Body of pancreas (tissue), 4 donors: ENCODE data around the gene RAB6A. TPM values are rescaled to one million over a fixed set of nuclear protein-coding genes. Genes with fewer than 3 reads are reported as not detected.
"Not testable (repeated sequence)": the region's sequence is repeated elsewhere in the genome, so short reads cannot be mapped to it uniquely, and the experiment has no call there.

ENCODE experiments used
- ATAC-seq: fragments of 150-250 bp; one replicate; pipeline ENCODE4 v1.9.1; 2016
- DNase-seq, 4 donors: peaks; one replicate each; pipeline ENCODE4 v3.0.0-alpha.2; 2019
- H3K27ac ChIP-seq, 4 donors: fragments of 200-600 bp; sonication (generic); 1 replicate in 3 of 4; 2 replicates in 1 of 4; pipeline versions ENCODE4 v1.5.1 to v1.6.1; 2016 to 2019; ENCODE audit warnings: mild to moderate bottlenecking in 1 of 4, mixed read lengths in 1 of 4, moderate library complexity in 1 of 4
- H3K27me3 ChIP-seq, 2 donors: fragments of 200-600 bp; sonication (generic); one replicate each; pipeline ENCODE4 v1.6.0; 2016; ENCODE audit warnings: mild to moderate bottlenecking in 1 of 2
- H3K36me3 ChIP-seq, 2 donors: fragments of 200-600 bp; sonication (generic); replicated peaks in 1 of 2; 2 replicates each; pipeline ENCODE4 v1.5.1; 2016; ENCODE audit warnings: low read depth in 2 of 2; ENCODE audit not compliant: insufficient read depth in 1 of 2
- H3K4me1 ChIP-seq: fragments of 200-600 bp; sonication (generic); one replicate; pipeline ENCODE4 v1.6.0; 2016
- H3K4me3 ChIP-seq, 2 donors: fragments of 200-600 bp; sonication (generic); 1 replicate in 1 of 2; 2 replicates in 1 of 2; pipeline ENCODE4 v1.5.1; 2016 to 2019
- H3K9me3 ChIP-seq, 3 donors: fragments of 200-600 bp; sonication (generic); 1 replicate in 2 of 3; 2 replicates in 1 of 3; pipeline ENCODE4 v1.5.1; 2016
- POLR2A ChIP-seq, 3 donors: fragments of 450-650 bp; IDR thresholded peaks; one replicate each; pipeline ENCODE4 v1.6.1; 2016; ENCODE audit warnings: antibody characterized with exemption in 3 of 3, mild to moderate bottlenecking in 2 of 3
- WGBS, 2 donors: methylation state at CpG; one replicate each; pipeline ENCODE4 v1.1.5; 2017; 5-methylcytosine and 5-hydroxymethylcytosine counted together
- intact Hi-C: fragments of 100-400 bp; cut with DNase I; formaldehyde crosslinking; loops from one replicate; pipeline ENCODE4 v1.15.1; 2023
- total RNA-seq, 2 donors: library from RNA; depleted of rRNA; stranded (reverse); fragments of >200 nt; gene quantifications; one replicate each; pipeline ENCODE4 v1.1.0, GENCODE V29; 2016
- TF ChIP-seq, protein P1 (sequence below), 7 experiments: fragments of 450-650 bp in 4 of 7; fragments of 200-600 bp in 3 of 7; sonication (generic) in 3 of 7; IDR thresholded peaks; one replicate each; pipeline ENCODE4 v1.5.1; 2016 to 2019; ENCODE audit warnings: antibody characterized with exemption in 7 of 7

The RAB6A gene
- total RNA-seq, 2 donors from 2014 or later: 54.5 to 92.0 TPM

DNA sequence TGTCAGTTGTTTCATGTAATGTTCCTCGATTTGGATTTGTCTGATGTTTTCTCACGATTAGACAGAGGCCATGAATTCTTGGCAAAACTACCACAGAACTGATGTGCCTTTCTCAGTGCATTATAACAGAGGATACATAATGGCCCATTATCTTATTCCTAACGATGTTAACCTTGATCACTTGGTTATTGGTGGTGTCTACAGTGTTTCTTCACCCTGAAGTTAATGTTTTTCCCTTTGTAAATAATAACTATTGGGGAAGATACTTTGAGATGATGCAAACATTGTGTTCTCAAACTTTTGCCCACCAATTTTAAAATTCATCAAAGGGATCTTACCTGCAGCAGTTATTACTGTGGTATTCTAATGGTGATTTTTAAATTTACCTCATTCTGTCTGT, 13.1 kb downstream of the RAB6A start:
- H3K9me3 ChIP-seq: no peaks in the 10 kb centered on the region
- ATAC-seq: no peak
- intact Hi-C loops: no loop called here
- no peaks in the 10 kb centered on the region for H3K27me3 ChIP-seq
- no peaks in the 10 kb centered on the region for H3K36me3 ChIP-seq
- 9 to 13% methylated on average over 3 of the region's 3 CpGs for WGBS, 2 donors
- no peak overlapping the region for H3K27ac ChIP-seq
- TF ChIP-seq, protein P1, sequence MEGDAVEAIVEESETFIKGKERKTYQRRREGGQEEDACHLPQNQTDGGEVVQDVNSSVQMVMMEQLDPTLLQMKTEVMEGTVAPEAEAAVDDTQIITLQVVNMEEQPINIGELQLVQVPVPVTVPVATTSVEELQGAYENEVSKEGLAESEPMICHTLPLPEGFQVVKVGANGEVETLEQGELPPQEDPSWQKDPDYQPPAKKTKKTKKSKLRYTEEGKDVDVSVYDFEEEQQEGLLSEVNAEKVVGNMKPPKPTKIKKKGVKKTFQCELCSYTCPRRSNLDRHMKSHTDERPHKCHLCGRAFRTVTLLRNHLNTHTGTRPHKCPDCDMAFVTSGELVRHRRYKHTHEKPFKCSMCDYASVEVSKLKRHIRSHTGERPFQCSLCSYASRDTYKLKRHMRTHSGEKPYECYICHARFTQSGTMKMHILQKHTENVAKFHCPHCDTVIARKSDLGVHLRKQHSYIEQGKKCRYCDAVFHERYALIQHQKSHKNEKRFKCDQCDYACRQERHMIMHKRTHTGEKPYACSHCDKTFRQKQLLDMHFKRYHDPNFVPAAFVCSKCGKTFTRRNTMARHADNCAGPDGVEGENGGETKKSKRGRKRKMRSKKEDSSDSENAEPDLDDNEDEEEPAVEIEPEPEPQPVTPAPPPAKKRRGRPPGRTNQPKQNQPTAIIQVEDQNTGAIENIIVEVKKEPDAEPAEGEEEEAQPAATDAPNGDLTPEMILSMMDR (IDR thresholded peaks at IDR 0.05): no peak
- TF ChIP-seq POLR2A (IDR thresholded peaks at IDR 0.05): no peak
- H3K4me3 ChIP-seq: no peak overlapping the region
- peaks cover 28% of the 10 kb centered on the region for H3K4me1 ChIP-seq
- DNase-seq: no peak

DNA sequence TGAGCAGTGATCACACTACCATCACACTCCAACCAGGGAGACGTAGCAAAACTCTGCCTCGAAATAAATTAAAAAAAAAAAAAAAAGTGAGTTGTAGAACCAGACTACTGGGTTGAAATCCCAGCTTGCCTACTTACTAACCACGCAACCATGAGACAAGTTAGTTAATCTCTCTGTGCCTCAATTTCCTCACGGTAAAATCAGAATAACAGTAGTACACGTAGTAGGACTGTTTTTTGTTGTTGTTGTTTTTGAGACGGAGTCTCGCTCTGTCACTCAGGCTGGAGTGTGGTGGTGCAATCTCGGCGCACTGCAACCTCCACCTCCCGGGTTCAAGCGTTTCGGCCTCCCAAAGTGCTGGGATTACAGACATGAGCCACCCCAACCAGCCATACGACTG, 14.2 kb downstream of the RAB6A start:
- Histone ChIP-seq H3K27ac (no peak overlapping the region), H3K36me3 (no peaks in the 10 kb centered on the region), H3K9me3 (no peaks in the 10 kb centered on the region), H3K4me3 (no peak overlapping the region), H3K4me1 (peaks cover 23% of the 10 kb centered on the region), H3K27me3 (no peaks in the 10 kb centered on the region)
- no peak for DNase-seq
- intact Hi-C loops: no loop called here
- WGBS, 2 donors: 92 to 95% methylated on average over 13 of the region's 13 CpGs
- no peak for ATAC-seq
- TF ChIP-seq, protein P1 (IDR thresholded peaks at IDR 0.05): no peak
- no peak for TF ChIP-seq POLR2A (IDR thresholded peaks at IDR 0.05)

DNA sequence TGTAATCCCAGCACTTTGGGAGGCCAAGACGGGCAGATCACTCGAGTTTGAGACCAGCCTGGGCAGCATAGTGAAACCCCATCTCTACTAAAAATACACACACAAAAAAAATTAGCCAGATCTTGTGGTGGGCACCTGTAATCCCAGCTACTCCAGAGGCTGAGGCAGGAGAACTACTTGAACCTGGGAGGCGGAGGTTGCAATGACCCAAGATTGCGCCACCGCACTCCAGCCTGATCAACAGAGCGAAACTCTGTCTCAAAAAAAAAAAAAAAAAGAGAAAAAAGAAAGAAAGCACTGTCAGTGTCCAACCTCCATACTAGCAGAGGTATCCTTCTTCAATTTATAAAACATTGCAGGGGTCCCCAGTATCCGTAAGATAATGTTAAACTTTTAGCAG, 17.8 kb downstream of the RAB6A start:
- intact Hi-C loops: no loop called here
- no peaks in the 10 kb centered on the region for H3K36me3 ChIP-seq
- peaks cover 18% of the 10 kb centered on the region for H3K4me1 ChIP-seq
- H3K27me3 ChIP-seq: no peaks in the 10 kb centered on the region
- no peaks in the 10 kb centered on the region for H3K9me3 ChIP-seq
- ATAC-seq (no peak), DNase-seq (no peak)
- no peak overlapping the region for H3K4me3 ChIP-seq
- TF ChIP-seq, protein P1 (IDR thresholded peaks at IDR 0.05): no peak
- TF ChIP-seq POLR2A (IDR thresholded peaks at IDR 0.05): no peak
- no peak overlapping the region for H3K27ac ChIP-seq
- 97% methylated on average over 7 of the region's 7 CpGs for WGBS, 2 donors

DNA sequence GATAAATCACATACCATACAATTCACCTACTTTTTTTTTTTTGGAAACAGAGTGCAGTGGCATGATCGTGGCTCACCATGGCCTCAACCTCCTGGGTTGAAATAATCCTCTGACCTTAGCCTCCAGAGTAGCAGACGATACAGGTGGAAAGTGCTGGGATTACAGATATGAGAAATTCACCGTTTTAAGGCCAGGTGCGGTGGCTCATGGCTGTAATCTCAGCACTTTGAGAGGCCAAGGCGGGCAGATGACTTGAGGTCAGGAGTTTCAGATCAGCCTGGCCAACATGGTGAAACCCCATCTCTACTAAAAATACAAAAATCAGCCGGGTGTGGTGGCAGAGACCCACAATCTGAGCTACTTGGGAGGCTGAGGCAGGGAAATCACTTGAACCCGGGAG, 24.9 kb downstream of the RAB6A start:
- H3K4me3 ChIP-seq, H3K9me3 ChIP-seq, H3K4me1 ChIP-seq, H3K36me3 ChIP-seq, intact Hi-C loops, H3K27ac ChIP-seq, DNase-seq, ATAC-seq, H3K27me3 ChIP-seq: not testable (repeated sequence)
- WGBS, 2 donors: 70 to 80% methylated on average over 7 of the region's 7 CpGs

DNA sequence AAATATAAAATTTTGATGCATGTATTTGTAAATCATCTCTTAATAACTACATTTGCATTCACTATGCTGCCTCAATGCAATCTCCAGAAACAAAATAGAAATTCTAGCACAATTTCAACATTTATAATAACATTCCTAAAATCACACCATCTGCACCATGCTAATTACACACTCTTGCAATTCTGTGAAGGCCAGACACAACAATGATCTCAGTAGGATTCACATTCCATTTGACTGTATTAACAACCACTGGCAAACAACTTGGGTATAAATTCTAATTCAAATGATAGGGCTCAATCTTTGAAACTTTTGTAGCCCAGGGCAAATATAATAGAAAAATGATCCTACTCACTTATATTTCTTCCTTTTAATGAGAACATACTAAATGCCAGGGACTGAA, 25.9 kb downstream of the RAB6A start:
- Histone ChIP-seq H3K9me3 (no peaks in the 10 kb centered on the region), H3K27me3 (no peaks in the 10 kb centered on the region), H3K27ac (no peak overlapping the region), H3K36me3 (no peaks in the 10 kb centered on the region), H3K4me1 (peaks cover 11% of the 10 kb centered on the region), H3K4me3 (no peak overlapping the region)
- no peak for TF ChIP-seq POLR2A (IDR thresholded peaks at IDR 0.05)
- TF ChIP-seq, protein P1 (IDR thresholded peaks at IDR 0.05): no peak
- intact Hi-C loops: no loop called here
- DNase-seq (no peak), ATAC-seq (no peak)

DNA sequence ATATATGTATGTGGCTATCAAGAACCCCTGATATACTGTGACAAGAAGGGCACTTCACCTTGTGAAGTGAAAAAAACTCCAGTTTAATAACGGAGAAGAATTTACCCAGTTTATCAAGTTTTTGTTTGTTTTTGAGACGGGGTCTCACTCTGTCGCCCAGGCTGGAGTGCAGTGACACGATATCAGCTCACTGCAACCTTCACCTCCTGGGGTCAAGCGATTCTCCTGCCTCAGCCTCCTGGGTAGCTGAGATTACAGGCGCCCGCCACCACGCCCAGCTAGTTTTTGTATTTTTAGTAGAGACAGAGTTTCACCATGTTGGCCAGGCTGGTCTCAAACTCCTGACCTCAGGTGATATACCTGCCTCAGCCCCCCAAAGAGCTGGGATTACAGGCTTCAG, 26.9 kb downstream of the RAB6A start:
- H3K4me1 ChIP-seq, ATAC-seq, H3K4me3 ChIP-seq, H3K36me3 ChIP-seq, H3K27ac ChIP-seq, H3K27me3 ChIP-seq, H3K9me3 ChIP-seq, DNase-seq, intact Hi-C loops: not testable (repeated sequence)
- 72 to 73% methylated on average over 8 of the region's 8 CpGs for WGBS, 2 donors

DNA sequence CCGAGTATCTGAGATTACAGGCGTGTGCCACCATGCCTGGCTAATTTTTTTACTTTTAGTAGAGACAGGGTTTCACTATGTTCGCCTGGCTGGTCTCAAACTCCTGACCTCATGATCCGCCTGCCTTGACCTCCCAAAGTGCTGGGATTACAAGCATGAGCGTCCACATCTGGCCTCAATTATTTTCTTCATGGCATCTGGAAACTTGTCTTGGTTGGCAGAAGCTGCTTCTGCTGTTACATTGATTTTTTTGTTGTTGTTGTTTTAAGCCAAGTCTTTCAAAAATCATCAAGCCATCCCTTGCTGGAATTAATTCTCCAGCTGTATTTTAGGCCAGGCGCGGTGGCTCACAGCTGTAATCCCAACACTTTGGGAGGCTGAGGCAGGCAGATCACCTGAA, 27.9 kb downstream of the RAB6A start:
- H3K9me3 ChIP-seq, H3K36me3 ChIP-seq, H3K27ac ChIP-seq, H3K4me3 ChIP-seq, H3K27me3 ChIP-seq, intact Hi-C loops, H3K4me1 ChIP-seq, ATAC-seq, DNase-seq: not testable (repeated sequence)
- 76 to 97% methylated on average over 7 of the region's 7 CpGs for whole genome bisulfite sequencing, 2 donors
